KOPT-K1 (cell line): Measurements from ENCODE around the gene ANKS3.

Source experiments
- H3K27ac ChIP-seq: fragments of 200-600 bp; sonication (generic); 2 replicates; pipeline ENCODE4 v1.5.1; 2016; ENCODE audit warnings: antibody characterized with exemption, mild to moderate bottlenecking, low read depth, low read length; ENCODE audit not compliant: poor library complexity, severe bottlenecking
- H3K36me3 ChIP-seq: fragments of 200-600 bp; sonication (generic); 2 replicates; pipeline ENCODE4 v1.5.1; 2017; ENCODE audit warnings: antibody characterized with exemption, mild to moderate bottlenecking, low read length, moderate library complexity; ENCODE audit not compliant: insufficient read depth
- H3K9me3 ChIP-seq: fragments of 200-600 bp; sonication (generic); 2 replicates; pipeline ENCODE4 v1.5.1; 2017; ENCODE audit warnings: antibody characterized with exemption, low read length, mild to moderate bottlenecking; ENCODE audit not compliant: insufficient read depth, poor library complexity, severe bottlenecking

The ANKS3 gene

GRCh38 chr16:4698321-4699045 lies 35.6 kb downstream of the ANKS3 start:
- Histone ChIP-seq H3K36me3 (peaks cover 79% of the 10 kb centered on the region), H3K27ac (no peak overlapping the region), H3K9me3 (no peaks in the 10 kb centered on the region)

DNA sequence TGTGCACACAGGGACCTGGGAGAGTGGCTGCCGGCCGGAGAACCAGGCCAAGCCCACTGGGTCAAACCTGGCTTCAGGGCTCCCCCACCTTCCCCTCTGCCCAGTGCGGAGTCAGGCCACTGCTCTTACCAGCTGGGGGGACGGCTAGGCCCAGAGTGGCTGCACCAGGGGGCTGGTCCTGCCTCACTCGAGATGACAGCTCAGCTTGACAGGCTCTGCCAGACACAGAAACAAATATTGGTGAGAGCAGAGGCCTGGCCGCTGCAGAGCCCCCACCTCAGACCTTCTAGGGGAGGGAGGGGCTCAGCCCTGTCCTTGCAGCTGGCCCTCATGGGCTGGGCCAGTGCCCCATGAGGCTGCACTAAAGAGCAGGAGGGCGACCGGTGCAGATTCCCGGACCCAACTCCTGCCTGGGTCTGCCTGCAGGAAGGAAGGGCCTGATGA lies 36.2 kb downstream of the ANKS3 start:
- Histone ChIP-seq H3K9me3 (no peaks in the 10 kb centered on the region), H3K27ac (no peak overlapping the region), H3K36me3 (peaks cover 79% of the 10 kb centered on the region)

GRCh38 chr16:4696905-4697847 lies 36.9 kb downstream of the ANKS3 start:
- no peak overlapping the region for H3K27ac ChIP-seq
- peaks cover 72% of the 10 kb centered on the region for H3K36me3 ChIP-seq
- H3K9me3 ChIP-seq, result no peaks in the 10 kb centered on the region

GRCh38 chr16:4696172-4696904 lies 37.7 kb downstream of the ANKS3 start:
- H3K9me3 ChIP-seq, result no peaks in the 10 kb centered on the region
- peaks cover 64% of the 10 kb centered on the region for H3K36me3 ChIP-seq
- H3K27ac ChIP-seq, result no peak overlapping the region

DNA sequence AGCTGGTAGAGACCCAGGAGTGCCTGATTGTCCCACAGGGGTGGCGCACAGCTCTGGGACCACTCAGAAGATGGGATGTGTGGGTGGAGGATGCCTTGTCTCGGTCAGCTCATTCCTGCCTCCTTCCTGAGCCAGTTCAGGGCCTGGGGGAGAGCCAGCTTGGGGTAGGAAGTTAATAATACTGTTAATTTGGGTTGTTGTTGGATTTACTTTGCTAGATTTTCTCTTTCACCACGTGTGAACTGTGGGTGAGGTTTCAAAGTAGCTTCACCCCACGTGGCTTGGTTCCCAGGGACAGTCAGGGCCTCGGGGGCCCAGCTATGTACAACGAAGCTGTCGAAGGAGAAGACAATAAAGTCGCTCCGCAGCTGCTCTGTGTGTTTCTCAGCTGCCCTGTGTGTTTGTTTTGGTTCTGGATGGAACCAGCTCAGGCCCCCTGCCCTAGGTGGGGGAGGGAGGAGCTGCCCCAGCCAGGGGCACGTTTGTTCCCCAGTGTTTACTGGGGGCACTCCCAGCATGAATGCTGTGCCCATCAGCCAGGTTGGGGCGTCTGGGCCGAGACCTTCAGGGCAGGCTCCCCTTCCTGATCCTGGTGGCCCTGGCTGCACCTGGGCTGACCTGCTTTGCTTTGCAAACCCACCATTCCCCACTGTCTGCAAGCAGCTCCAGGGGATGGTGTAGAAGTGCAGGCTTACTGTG lies 38.4 kb downstream of the ANKS3 start:
- Histone ChIP-seq H3K9me3 (no peaks in the 10 kb centered on the region), H3K36me3 (peaks cover 58% of the 10 kb centered on the region), H3K27ac (no peak overlapping the region)

- Histone ChIP-seq H3K36me3 (peaks cover 51% of the 10 kb centered on the region), H3K27ac (no peak overlapping the region), H3K9me3 (no peaks in the 10 kb centered on the region)
These were observed 39.2 kb downstream of the ANKS3 start for GRCh38 chr16:4694642-4695451.

GRCh38 chr16:4693956-4694641 lies 40.0 kb downstream of the ANKS3 start:
- Histone ChIP-seq H3K9me3 (no peaks in the 10 kb centered on the region), H3K27ac (peak overlapping the region; percentile 79), H3K36me3 (peaks cover 43% of the 10 kb centered on the region)

GRCh38 chr16:4693296-4693955 lies 40.6 kb downstream of the ANKS3 start, which contains the start of gene NUDT16L1:
Gene NUDT16L1, plus strand, starts transcription at chr16:4693562. Its CDS starts 165 bp downstream, at chr16:4693727.
- Histone ChIP-seq H3K9me3 (no peaks in the 10 kb centered on the region), H3K27ac (peak within 1 kb of the TSS; percentile 79), H3K36me3 (peaks cover 41% of the 10 kb centered on the region)

GRCh38 chr16:4692460-4693295 lies 41.4 kb downstream of the ANKS3 start:
- Histone ChIP-seq H3K27ac (peak overlapping the region; percentile 79), H3K36me3 (peaks cover 40% of the 10 kb centered on the region), H3K9me3 (no peaks in the 10 kb centered on the region)

GRCh38 chr16:4691666-4692412 lies 42.2 kb downstream of the ANKS3 start:
- Histone ChIP-seq H3K27ac (no peak overlapping the region), H3K36me3 (peaks cover 34% of the 10 kb centered on the region), H3K9me3 (no peaks in the 10 kb centered on the region)

DNA sequence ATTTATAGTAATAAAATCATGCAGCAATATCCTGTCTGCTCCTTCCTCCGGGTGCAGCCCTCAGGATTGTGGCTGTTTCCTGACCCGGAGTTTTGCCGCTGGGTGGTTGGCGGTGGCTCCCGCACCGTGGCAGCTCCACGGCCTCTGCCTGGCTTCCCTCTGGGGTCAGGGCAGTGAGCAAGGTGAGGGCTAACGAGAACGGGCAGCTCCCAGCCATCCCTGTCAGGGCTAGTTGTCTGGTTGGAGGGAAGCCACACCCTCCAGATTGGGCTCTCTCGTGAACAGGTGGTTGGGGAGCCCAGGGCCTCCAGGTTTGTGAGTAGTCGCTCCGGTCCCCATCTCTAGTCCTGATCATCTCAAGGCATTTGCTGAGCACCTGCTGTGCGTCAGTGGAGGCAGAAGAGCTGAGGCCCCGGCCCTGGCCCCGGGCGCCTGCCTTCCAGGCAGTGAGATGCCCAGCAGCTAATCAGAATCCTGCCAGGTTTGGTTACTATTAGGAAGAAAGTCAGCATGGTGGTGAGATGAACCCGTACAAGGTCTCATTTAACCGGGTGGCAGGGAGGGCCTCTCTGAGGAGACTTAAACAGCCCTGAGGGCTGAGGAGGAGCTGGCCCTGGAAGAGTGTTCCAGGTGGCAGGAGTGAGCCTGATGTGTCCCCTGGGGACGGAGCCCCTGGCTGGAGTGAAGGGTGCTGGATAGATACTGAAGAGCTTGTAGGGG lies 43.0 kb downstream of the ANKS3 start:
- Histone ChIP-seq H3K9me3 (no peaks in the 10 kb centered on the region), H3K36me3 (peaks cover 34% of the 10 kb centered on the region), H3K27ac (no peak overlapping the region)
